K562 (cell line): ENCODE data around the gene NFIB. TPM values are rescaled to one million over a fixed set of nuclear protein-coding genes. Genes with fewer than 3 reads are reported as not detected.

Experiments
- ATAC-seq: fragments of 200-7000 bp; cut with Tn5 transposase; 3 replicates; pipeline ENCODE4 v1.9.1; 2020; ENCODE audit warnings: moderate library complexity
- BruUV-seq: library from RNA; stranded (reverse); fragments of 400-500 nt; replicated peaks from 2 replicates; lab custom pipeline; 2021; lab: Mats Ljungman, UMichigan
- CTCF ChIA-PET: fragments of 300-600 bp; formaldehyde crosslinking; extraction: SDS; loops from one replicate; lab custom pipeline; 2021; ENCODE audit warnings: low intra/inter-chr PET ratio; lab: Yijun Ruan, JAX
- POLR2A ChIA-PET: fragments of 300-600, 350-650 bp; sonication (Branson Sonifier 250); formaldehyde crosslinking; extraction: SDS; loops from one replicate; lab custom pipeline; 2021; ENCODE audit warnings: antibody characterized with exemption, inconsistent platforms; lab: Yijun Ruan, JAX
- DNase-seq, 4 experiments: peaks; one replicate each; pipeline versions ENCODE4 v3.0.0 to v3.0.0-alpha.2; 2011 to 2018; ENCODE audit warnings: low spot score in 3 of 4, mixed read lengths in 3 of 4; ENCODE audit errors: extremely low read depth in 1 of 4
- FAIRE-seq: peaks from 2 replicates; lab custom pipeline; 2011; peaks lifted over from hg19 to GRCh38; lab: Jason Lieb, UNC
- H2AFZ ChIP-seq: 2 replicates; pipeline ENCODE4 v1.6.0; 2011; ENCODE audit warnings: low read depth, low read length, control low read depth, inconsistent platforms
- H3K27ac ChIP-seq: fragments of 200-600 bp; 3 replicates; pipeline ENCODE4 v1.8.0; 2011; ENCODE audit warnings: low read depth, mild to moderate bottlenecking, control low read depth, inconsistent platforms, low read length, moderate library complexity, mixed read lengths; ENCODE audit errors: extremely low read depth
- H3K27me3 ChIP-seq, 2 experiments: fragments of 300-600 bp in 1 of 2; 2 replicates in 1 of 2; 3 replicates in 1 of 2; pipeline versions ENCODE4 v1.6.0 to v1.8.0; 2011; ENCODE audit warnings: inconsistent platforms in 2 of 2, low read length in 2 of 2, mild to moderate bottlenecking in 1 of 2, mixed read lengths in 1 of 2, moderate library complexity in 1 of 2; ENCODE audit not compliant: control insufficient read depth in 2 of 2, insufficient read depth in 2 of 2
- H3K36me3 ChIP-seq: fragments of 300-600 bp; 3 replicates; pipeline ENCODE4 v1.8.0; 2011; ENCODE audit warnings: mild to moderate bottlenecking, low read length, inconsistent platforms; ENCODE audit not compliant: control insufficient read depth, insufficient read depth
- H3K4me1 ChIP-seq, 2 experiments: fragments of 200-600 bp in 1 of 2; replicated peaks in 1 of 2; 2 replicates in 1 of 2; 3 replicates in 1 of 2; pipeline versions ENCODE4 v1.5.1 to v1.8.0; 2011; ENCODE audit warnings: inconsistent platforms in 2 of 2, low read length in 2 of 2, mild to moderate bottlenecking in 1 of 2, mixed read lengths in 1 of 2, moderate library complexity in 1 of 2; ENCODE audit not compliant: control insufficient read depth in 2 of 2, insufficient read depth in 2 of 2
- H3K4me2 ChIP-seq: 2 replicates; pipeline ENCODE4 v1.6.1; 2011; ENCODE audit warnings: low read length, control low read depth, inconsistent platforms, mixed read lengths; ENCODE audit not compliant: insufficient read depth
- H3K4me3 ChIP-seq: fragments of 200-600 bp; sonication (generic), shearing (Covaris generic); 2 replicates; pipeline ENCODE4 v1.5.1; 2016; ENCODE audit warnings: control low read depth, inconsistent platforms
- H3K79me2 ChIP-seq: fragments of 200-600 bp; 3 replicates; pipeline ENCODE4 v1.8.0; 2011; ENCODE audit warnings: low read length, inconsistent platforms; ENCODE audit not compliant: control insufficient read depth, insufficient read depth
- H3K9ac ChIP-seq, 2 experiments: 2 replicates each; pipeline versions ENCODE4 v1.6.0 to v1.6.1; 2011; ENCODE audit warnings: low read depth in 2 of 2, low read length in 2 of 2, control low read depth in 1 of 2, inconsistent platforms in 1 of 2, mild to moderate bottlenecking in 1 of 2, mixed read lengths in 1 of 2; ENCODE audit not compliant: insufficient read depth in 1 of 2
- H3K9me1 ChIP-seq: one replicate; pipeline ENCODE4 v1.6.0; 2011; ENCODE audit warnings: inconsistent platforms, mild to moderate bottlenecking, low read length, moderate library complexity; ENCODE audit not compliant: control insufficient read depth, insufficient read depth
- H3K9me3 ChIP-seq: replicated peaks from 2 replicates; pipeline ENCODE4 v1.5.1; 2011; ENCODE audit warnings: low read depth, low read length, inconsistent platforms; ENCODE audit not compliant: control insufficient read depth, insufficient read depth
- H4K20me1 ChIP-seq: replicated peaks from 2 replicates; pipeline ENCODE4 v1.6.1; 2011; ENCODE audit warnings: low read length, inconsistent platforms, mixed read lengths; ENCODE audit not compliant: control insufficient read depth, insufficient read depth
- ARHGAP35 ChIP-seq: fragments of 450-650 bp; IDR thresholded peaks from 2 replicates; pipeline ENCODE4 v1.6.1; 2018; ENCODE audit not compliant: partially characterized antibody
- CHD4 ChIP-seq: fragments of 200-600 bp; sonication (generic); IDR thresholded peaks from 3 replicates; pipeline ENCODE4 v1.6.1; 2012; ENCODE audit warnings: low read depth, mild to moderate bottlenecking, mixed read lengths, low read length, inconsistent platforms; ENCODE audit not compliant: insufficient read depth, insufficient replicate concordance, poor library complexity, severe bottlenecking
- FIP1L1 ChIP-seq: fragments of 200-400 bp; formaldehyde crosslinking; IDR thresholded peaks from 2 replicates; pipeline ENCODE4 v1.6.1; 2018; ENCODE audit warnings: mild to moderate bottlenecking, low read depth, low read length; ENCODE audit not compliant: poor library complexity, severe bottlenecking
- HNRNPUL1 ChIP-seq: fragments of 200-400 bp; formaldehyde crosslinking; IDR thresholded peaks from 2 replicates; pipeline ENCODE4 v1.6.1; 2017; ENCODE audit warnings: low read length
- MECOM ChIP-seq: fragments of 250-450 bp; sonication (Bioruptor Pico); IDR thresholded peaks from 2 replicates; pipeline ENCODE4 v1.8.0; 2022; ENCODE audit warnings: inconsistent platforms
- NR4A1 ChIP-seq, 2 experiments: fragments of 250-450 bp in 1 of 2; fragments of 450-650 bp in 1 of 2; sonication (Bioruptor Pico) in 1 of 2; IDR thresholded peaks; 2 replicates each; pipeline versions ENCODE4 v1.4.0 to v1.6.1; 2016 to 2020; ENCODE audit warnings: mild to moderate bottlenecking in 2 of 2, missing compliant biosample characterization in 1 of 2, missing genetic modification characterization in 1 of 2, moderate library complexity in 1 of 2
- NRF1 ChIP-seq, 2 experiments: fragments of 450-650 bp; IDR thresholded peaks in 1 of 2; conservative IDR thresholded peaks in 1 of 2; 2 replicates each; pipeline ENCODE4 v1.6.1; 2014; ENCODE audit warnings: mild to moderate bottlenecking in 2 of 2
- SNIP1 ChIP-seq: fragments of 450-650 bp; IDR thresholded peaks from 2 replicates; pipeline ENCODE4 v1.7.1; 2017; ENCODE audit warnings: low read depth, mild to moderate bottlenecking
- XRCC5 ChIP-seq: fragments of 200-400 bp; formaldehyde crosslinking; IDR thresholded peaks from 2 replicates; pipeline ENCODE4 v1.6.1; 2017; ENCODE audit warnings: low read depth, mild to moderate bottlenecking, low read length
- ZC3H11A ChIP-seq: IDR thresholded peaks from 2 replicates; pipeline ENCODE4 v1.6.1; 2012; ENCODE audit warnings: low read depth, low read length, improper control_type of control experiment
- ZNF431 ChIP-seq: sonication (generic); formaldehyde crosslinking; IDR thresholded peaks from 2 replicates; pipeline ENCODE4 v1.8.0; 2022; ENCODE audit warnings: mild to moderate bottlenecking, missing genetic modification reagents
- ZNF644 ChIP-seq: fragments of 200-800 bp; sonication (Bioruptor generic); IDR thresholded peaks from 2 replicates; pipeline ENCODE4 v1.6.1; 2016; ENCODE audit warnings: low read depth, missing genetic modification characterization, missing compliant biosample characterization
- WGBS: fragments of 100-300 bp; shearing (Covaris generic); methylation state at CpG from one replicate; pipeline ENCODE4 v1.1.6; 2016; ENCODE audit warnings: low coverage, mixed read lengths; ENCODE audit not compliant: insufficient coverage; ENCODE audit errors: missing lambda C conversion rate; 5-methylcytosine and 5-hydroxymethylcytosine counted together
- in situ Hi-C: fragments of 300-500 bp; cut with MboI; formaldehyde crosslinking; loops from 4 replicates; pipeline ENCODE4 v1.15.0; 2018; ENCODE audit warnings: inconsistent platforms, mixed read lengths
- intact Hi-C: fragments of 100-400 bp; cut with micrococcal nuclease; formaldehyde crosslinking; loops from 2 replicates; pipeline ENCODE4 v1.14.2; 2022
- polyA plus RNA-seq, 8 experiments: library from polyadenylated mRNA; depleted of rRNA in 4 of 8; stranded (reverse) in 5 of 8; unstranded in 3 of 8; fragments of >200 nt; fragmentation: Nextera tagmentation in 2 of 8; fragmentation: Illumina TruSeq in 1 of 8; extraction: Ambion mirVana in 2 of 8; extraction: Trizol in 1 of 8; gene quantifications; 2 replicates each; pipeline versions ENCODE4 v1.2.1 to v1.2.3, GENCODE V29; 2011 to 2014; ENCODE audit warnings: inconsistent platforms in 1 of 8, missing spikeins in 1 of 8
- total RNA-seq, 7 experiments: library from RNA; depleted of rRNA in 6 of 7; stranded (reverse); fragments of >200 nt in 6 of 7; fragmentation: Illumina TruSeq in 2 of 7; extraction: Trizol in 2 of 7; gene quantifications; 2 replicates each; pipeline versions ENCODE4 v1.2.1 to v1.2.3, GENCODE V29; 2011 to 2021; ENCODE audit warnings: low replicate concordance in 1 of 7
- TF ChIP-seq, protein P1 (sequence below): fragments of 450-650 bp; conservative IDR thresholded peaks from 2 replicates; pipeline ENCODE4 v1.6.1; 2016; ENCODE audit warnings: missing genetic modification characterization, low read depth, mild to moderate bottlenecking, control low read depth, missing compliant biosample characterization
- TF ChIP-seq, protein P2 (sequence below): fragments of 450-650 bp; conservative IDR thresholded peaks from 2 replicates; pipeline ENCODE4 v1.6.1; 2016; ENCODE audit warnings: missing genetic modification characterization, low read depth, mild to moderate bottlenecking, missing compliant biosample characterization, moderate library complexity
- TF ChIP-seq, protein P3 (sequence below): fragments of 450-650 bp; IDR thresholded peaks from 2 replicates; pipeline ENCODE4 v1.6.1; 2018; ENCODE audit not compliant: partially characterized antibody

NFIB gene
- total and polyA plus RNA-seq, 9 of the 15 experiments (the other 6 are each of a cell fraction or from before 2014, with no cell fraction given), result 1.2 to 3.3 (median 1.9) TPM

DNA sequence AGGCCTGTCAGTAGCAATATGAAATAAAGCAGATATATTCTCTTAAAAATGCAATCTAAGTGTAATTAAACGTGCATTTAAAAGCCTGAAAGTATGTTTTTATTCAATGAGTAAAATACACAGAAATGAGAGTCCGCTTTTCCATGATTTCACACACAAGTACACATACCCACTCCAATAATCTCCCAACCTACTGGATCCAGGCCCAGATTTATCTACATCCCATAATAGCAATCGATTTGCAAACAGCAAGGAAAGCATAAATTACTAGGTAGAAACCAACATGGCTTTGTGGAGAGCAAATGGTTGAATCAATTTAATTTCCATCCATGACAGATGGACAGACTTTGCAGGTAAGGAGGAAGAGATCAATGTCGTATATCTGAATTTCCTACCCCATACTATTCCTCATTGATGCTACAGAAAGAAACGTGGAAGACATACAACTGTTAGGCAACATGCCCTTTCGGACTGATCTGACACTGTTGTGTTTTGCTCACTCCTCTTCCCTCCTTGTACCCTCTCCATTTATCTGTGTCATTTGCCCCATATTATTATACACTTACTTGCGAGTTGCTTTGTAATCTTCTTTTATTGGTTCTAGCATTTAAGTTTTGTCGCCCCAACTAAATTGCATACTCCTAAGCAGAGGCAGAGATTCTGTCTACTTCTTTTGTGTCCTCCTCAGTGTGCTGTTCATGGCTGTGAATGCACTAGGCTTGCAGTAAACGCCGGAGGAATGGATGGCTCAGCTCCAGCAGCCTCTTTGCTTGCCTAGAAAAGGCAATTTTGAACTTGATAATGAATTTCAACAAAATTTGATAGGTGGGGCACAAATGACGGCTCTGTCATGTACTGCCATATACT lies 133.6 kb downstream of the NFIB start:
- intact Hi-C loops, result no loop called here
- ATAC-seq, result no peak
- no peak for TF ChIP-seq ARHGAP35
- no peak for TF ChIP-seq XRCC5
- no peak for TF ChIP-seq NR4A1 (CRISPR knock-in tag; IDR thresholded peaks at IDR 0.05)
- no peak for TF ChIP-seq NR4A1 (tag; IDR thresholded peaks at IDR 0.05)
- TF ChIP-seq ZNF644 (tag), result no peak
- no peak for TF ChIP-seq CHD4
- no peak for TF ChIP-seq NRF1 (conservative IDR thresholded peaks at IDR 0.05 in 1 of 2, IDR thresholded peaks at IDR 0.05 in 1 of 2)
- TF ChIP-seq MECOM (CRISPR knock-in tag), result no peak
- TF ChIP-seq, protein P1, sequence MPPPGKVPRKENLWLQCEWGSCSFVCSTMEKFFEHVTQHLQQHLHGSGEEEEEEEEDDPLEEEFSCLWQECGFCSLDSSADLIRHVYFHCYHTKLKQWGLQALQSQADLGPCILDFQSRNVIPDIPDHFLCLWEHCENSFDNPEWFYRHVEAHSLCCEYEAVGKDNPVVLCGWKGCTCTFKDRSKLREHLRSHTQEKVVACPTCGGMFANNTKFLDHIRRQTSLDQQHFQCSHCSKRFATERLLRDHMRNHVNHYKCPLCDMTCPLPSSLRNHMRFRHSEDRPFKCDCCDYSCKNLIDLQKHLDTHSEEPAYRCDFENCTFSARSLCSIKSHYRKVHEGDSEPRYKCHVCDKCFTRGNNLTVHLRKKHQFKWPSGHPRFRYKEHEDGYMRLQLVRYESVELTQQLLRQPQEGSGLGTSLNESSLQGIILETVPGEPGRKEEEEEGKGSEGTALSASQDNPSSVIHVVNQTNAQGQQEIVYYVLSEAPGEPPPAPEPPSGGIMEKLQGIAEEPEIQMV (tag), result no peak
- TF ChIP-seq ZC3H11A, result no peak
- TF ChIP-seq, protein P2, sequence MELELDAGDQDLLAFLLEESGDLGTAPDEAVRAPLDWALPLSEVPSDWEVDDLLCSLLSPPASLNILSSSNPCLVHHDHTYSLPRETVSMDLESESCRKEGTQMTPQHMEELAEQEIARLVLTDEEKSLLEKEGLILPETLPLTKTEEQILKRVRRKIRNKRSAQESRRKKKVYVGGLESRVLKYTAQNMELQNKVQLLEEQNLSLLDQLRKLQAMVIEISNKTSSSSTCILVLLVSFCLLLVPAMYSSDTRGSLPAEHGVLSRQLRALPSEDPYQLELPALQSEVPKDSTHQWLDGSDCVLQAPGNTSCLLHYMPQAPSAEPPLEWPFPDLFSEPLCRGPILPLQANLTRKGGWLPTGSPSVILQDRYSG (tag), result no peak
- TF ChIP-seq SNIP1, result no peak
- TF ChIP-seq ZNF431, result no peak
- no peak for TF ChIP-seq FIP1L1
- no peak for TF ChIP-seq HNRNPUL1
- TF ChIP-seq, protein P3, sequence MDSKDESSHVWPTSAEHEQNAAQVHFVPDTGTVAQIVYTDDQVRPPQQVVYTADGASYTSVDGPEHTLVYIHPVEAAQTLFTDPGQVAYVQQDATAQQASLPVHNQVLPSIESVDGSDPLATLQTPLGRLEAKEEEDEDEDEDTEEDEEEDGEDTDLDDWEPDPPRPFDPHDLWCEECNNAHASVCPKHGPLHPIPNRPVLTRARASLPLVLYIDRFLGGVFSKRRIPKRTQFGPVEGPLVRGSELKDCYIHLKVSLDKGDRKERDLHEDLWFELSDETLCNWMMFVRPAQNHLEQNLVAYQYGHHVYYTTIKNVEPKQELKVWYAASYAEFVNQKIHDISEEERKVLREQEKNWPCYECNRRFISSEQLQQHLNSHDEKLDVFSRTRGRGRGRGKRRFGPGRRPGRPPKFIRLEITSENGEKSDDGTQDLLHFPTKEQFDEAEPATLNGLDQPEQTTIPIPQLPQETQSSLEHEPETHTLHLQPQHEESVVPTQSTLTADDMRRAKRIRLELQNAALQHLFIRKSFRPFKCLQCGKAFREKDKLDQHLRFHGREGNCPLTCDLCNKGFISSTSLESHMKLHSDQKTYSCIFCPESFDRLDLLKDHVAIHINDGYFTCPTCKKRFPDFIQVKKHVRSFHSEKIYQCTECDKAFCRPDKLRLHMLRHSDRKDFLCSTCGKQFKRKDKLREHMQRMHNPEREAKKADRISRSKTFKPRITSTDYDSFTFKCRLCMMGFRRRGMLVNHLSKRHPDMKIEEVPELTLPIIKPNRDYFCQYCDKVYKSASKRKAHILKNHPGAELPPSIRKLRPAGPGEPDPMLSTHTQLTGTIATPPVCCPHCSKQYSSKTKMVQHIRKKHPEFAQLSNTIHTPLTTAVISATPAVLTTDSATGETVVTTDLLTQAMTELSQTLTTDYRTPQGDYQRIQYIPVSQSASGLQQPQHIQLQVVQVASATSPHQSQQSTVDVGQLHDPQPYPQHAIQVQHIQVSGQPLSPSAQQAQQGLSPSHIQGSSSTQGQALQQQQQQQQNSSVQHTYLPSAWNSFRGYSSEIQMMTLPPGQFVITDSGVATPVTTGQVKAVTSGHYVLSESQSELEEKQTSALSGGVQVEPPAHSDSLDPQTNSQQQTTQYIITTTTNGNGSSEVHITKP, result no peak

More for the DNA sequence above, 133.6 kb downstream of the NFIB start:
- Histone ChIP-seq H3K9me1 (no peaks in the 10 kb centered on the region), H3K9ac (no peak overlapping the region), H3K4me2 (no peak overlapping the region), H3K9me3 (no peaks in the 10 kb centered on the region), H3K36me3 (no peaks in the 10 kb centered on the region), H3K79me2 (no peaks in the 10 kb centered on the region), H3K4me1 (no peaks in the 10 kb centered on the region; a peak in 1 of 5 replicates), H3K27ac (no peak overlapping the region), H3K27me3 (no peaks in the 10 kb centered on the region), H4K20me1 (no peaks in the 10 kb centered on the region), H2AFZ (no peak overlapping the region), H3K4me3 (no peak overlapping the region)
- DNase-seq (no peak), FAIRE-seq (no peak)
- CTCF ChIA-PET, result no interaction called here
- in situ Hi-C loops, result loop anchor here (25.0 kb wide), 1 partner anchor 943 kb away; no protein-coding TSS in a partner anchor
- no TSS peak for BruUV-seq
- POLR2A ChIA-PET, result no interaction called here
- WGBS, result 6% methylated on average over 11 of the region's 11 CpGs
